DMS53 treated with DMSO at 0.1 percent for 48 hours (cell line): ENCODE data around the gene NLRC3.

Experiments used
- DNase-seq: peaks from one replicate; lab custom pipeline; 2025; ENCODE audit not compliant: unreplicated experiment; lab: John Stamatoyannopoulos, UW

The NLRC3 gene

DNA sequence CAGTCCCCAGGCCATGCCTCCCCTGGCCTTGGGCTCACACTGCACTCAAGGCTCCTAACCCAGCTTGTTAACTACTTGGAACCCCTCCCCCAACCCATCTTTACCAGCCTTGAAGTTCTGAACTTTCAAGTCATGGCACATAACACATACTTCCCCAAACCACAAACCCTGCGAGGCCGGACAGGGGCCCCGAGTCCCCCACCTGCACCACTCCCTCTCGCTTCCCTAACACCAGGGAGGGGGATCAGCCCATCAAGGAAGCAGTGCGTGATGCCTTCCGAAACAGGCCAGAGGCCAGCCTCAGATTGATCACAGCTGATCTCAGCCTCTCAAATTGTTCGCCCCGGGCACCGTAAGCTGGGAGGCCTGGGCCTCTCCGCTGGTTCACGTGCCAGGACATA, 3.0 kb upstream of the NLRC3 start:
- no peak for DNase-seq

DNA sequence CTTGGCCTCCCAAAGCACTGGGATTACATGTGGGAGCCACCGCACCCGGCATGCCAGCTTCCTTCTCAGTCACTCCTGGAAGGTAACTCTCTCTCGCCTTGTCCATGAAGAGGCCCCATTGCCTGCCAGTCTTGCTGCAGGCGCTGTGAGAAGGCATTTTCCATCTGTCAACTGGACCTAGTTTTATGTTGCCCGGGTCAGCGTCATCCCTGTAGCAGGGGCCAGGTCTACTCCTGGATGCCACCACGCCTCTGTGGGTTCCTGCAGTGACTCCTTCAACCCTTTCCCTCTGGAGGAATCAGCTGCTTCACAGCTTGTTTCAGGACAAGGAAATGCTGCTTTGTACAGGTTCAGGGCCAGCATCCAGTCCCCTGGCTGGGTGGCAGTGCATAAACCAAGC, 2.6 kb upstream of the NLRC3 start:
- DNase-seq = no peak

DNA sequence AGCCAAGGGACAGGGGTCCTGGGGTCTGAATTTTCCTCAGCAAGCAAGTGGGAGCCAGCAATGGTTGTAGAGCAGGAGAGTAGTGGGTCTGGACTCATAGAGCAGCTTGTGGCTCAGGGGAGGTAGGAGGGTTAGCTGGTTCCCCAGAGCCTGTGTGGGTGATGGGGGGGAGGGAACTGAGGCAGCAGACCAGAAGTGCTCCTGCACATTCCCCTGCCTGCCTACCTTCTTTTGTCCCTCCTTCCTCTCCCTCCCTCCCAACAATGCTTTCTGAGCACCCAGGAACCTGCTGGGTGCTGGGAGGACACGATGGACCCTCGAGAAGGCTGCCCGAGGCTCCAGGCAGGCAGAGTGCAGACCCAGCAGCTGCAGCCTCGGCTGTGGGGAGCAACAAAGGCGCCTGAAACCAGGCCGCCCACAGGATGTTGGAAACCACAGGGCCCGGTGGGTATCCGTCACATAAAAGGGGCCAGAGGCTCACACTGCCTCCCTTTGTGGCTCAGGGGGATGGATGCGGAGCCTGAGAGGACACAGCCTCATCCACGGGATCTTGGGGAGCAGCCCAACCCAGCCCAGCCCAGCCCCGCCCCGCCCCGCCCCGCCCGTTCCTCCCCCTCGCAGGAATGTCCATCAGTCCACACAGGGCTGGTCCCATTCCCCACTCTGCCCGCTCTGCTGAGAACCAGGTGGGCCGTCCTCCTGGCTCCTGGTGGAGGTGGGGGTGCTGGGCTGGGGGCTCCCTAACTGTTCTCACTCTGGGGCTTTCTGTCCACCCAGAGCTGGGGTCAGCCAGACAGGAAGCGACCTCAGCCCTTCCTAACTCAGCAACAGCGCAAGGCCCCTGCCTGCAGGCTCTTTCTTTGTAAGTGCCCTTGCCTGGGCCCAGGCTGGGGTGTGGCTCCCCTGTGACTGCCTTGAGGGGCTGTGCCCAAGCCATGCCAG, 1.7 kb upstream of the NLRC3 start:
- no peak for DNase-seq

DNA sequence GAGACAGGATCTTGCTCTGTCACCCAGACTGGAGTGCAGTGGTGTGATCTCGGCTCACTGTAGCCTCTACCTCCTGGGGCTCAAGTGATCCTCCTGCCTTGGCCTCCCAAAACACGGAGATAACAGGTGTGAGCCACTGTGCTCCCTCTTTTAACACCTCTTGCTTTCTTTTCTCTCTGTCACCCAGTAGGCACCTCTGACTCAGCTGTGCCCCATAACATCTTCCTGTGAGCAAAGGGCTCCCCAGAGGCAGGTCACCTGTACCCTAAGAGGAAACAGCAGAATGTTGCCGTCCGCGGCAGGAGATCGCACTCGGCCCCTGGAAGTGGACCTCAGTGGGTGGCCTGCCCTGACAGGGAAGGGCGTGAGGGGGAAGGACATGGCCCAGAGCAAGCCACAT, 918 bp upstream of the NLRC3 start:
- DNase-seq = no peak

DNA sequence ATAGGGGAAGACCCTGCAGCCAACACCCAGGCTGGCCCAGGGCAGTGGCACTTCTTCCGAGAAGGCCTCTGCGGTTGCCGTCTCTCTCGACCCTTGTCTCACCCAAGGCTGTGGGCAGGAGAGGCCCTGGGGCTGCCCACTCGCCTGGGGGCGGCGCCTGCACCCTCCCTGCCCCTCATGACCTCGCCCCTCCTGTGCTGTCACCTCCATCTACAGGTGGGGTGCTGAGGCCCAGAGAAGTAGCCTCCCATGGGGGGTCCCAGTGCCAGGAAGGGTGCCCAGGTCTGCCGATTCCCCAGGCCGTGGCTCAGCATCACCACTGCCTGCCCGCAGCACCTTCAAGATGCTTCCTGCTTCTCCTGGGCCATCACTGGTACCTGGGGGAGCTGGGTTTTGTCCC, 992 bp downstream of the NLRC3 start:
- no peak for DNase-seq

DNA sequence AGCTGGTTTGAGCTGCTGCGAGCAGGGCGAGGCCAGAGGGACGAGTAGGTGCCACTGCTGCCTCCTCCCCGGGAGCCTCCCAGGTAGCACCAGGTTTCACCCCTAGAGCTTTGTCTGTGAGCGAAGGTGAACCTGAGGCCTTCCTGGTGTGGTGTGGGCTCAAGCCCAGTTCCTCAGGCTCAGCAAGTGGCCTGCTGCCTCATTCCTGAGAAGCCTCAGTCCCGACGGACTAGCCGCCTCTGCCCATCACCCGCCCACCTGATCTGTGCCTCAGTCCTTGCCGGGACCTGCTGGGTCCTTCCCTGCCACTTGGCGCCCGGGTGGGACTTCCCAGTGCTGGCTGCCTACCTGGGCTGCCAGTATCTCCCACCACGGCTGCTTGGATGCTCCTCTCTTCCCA, 1.7 kb downstream of the NLRC3 start:
- no peak for DNase-seq

DNA sequence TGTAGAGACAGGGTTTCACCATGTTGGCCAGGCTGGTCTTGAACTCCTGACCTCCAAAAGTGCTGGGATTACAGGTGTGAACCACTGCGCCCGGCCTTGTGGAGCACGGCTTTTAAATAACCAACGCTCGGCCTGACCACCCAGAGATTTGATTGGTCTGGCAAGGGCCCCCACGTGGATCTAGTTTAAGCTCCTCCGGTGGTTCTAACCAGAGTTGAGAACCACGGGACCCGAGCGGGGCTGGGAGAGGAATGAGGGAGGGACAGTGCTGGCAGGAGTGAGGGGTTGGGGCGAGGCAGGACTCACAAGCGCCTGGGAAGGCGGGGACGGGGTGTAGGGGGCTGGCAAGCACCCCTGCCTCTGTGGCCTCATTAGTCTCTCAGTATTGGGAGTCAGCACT, 3.0 kb downstream of the NLRC3 start:
- DNase-seq = no peak

DNA sequence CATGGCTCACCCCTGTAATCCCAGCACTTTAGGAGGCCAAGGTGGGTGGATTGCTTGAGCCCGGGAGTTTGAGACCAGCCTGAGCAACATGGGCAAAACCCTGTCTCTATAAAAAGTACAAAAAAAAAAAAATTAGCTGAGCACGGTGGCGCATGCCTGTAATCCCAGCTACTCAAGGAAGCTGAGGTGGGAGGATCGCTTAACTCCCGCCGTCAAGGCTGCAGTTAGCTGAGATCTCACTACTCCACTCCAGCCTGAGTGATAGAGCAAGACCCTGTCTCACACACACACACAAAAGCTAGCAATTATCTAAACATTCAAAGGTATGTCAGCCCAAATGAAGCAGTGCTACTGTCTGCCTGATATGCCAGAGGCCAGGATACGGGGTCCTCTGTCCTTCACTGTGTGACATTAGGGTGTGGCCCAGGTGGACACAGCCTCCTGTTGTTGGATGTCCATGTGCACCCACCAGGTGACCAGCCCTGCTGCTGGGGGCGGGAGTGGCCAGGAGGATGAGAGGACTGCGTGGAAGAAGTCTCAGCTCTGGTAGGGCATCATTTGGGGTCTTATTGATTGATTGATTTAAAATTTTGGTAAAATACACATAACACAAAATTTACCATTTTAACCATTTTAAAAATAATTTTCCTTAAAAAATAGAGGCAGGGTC, 3.9 kb downstream of the NLRC3 start:
- DNase-seq = no peak

DNA sequence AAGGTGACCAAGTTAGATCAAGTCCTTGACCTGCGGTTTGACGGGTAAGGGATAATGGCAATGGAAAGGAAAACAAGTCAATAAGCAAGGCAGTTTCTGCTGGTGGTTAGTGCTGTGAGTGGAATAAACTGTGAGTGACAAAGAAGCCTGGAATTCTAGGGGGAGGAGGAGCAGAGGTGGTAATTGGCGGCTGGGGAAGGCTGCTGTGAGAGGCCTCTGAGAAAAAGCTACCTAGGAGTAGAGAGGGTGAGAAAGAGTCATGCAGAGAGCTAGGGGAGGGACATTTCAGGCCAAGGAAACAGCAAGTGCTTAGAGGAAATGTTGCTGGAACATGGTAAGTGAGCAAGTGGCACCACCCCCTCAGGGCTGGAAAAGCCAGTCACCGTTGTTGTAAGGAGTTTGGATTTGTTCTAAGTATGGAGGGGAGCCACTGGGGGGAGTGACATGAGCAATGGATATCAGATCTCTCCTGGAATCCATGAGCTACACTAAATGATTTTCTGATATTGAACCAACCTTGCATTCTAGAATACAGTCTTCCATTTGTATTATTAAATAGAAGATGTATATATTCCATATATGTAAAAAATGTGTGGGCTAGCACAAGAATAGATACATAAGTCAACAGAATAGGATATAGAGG, 6.7 kb downstream of the NLRC3 start:
- DNase-seq = no peak

DNA sequence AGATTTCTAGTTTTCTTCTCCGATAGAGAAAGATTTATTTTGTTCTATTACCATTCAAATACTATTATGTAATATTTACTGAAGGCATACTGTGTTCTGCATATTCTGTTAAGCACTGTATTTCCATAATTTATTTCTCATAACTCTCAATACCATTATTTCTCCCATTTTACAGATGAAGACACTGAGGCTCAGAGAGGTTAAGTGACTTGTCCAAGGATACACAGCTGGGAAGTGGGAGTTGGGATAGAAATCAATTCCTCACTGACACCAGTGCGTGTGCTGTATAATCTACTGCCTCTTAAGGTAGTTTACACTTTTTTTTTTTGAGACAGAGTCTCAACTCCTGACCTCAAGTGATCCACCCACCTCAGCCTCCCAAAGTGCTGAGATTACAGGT, 7.4 kb downstream of the NLRC3 start:
- no peak for DNase-seq

DNA sequence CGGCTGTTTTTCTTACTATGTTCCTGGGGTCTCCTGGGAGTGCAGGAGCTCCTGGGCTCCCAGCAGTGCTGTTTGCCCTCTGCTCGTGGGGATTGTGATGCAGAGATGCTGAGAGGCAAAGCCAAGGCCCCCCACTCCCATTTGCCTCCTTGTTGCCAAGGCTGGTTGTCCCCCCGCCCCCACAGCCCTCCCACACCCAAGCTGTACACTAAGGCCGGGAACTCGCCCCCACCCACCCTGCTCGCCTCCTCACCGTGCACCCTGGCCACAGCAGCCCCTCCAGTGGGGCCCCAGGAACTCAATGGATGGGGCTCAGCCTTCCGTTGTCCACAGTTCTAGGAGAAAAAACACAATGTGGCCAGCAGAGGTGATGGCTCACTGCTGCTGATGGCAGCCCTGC, 10.2 kb downstream of the NLRC3 start:
- no peak for DNase-seq

DNA sequence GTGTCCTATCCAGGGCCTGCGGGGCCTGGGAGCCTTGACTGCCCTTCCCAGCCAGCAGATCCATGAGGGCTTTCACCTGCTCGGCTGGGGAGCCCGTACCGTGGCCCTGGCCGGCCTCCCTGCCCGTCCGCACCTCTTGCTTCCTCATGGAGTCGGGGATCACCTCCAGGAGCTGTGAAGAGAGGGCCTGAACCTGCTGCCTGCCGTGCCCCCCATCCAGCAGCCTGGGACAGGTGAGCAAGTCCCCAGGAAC, 12.4 kb downstream of the NLRC3 start:
- DNase-seq = no peak

DNA sequence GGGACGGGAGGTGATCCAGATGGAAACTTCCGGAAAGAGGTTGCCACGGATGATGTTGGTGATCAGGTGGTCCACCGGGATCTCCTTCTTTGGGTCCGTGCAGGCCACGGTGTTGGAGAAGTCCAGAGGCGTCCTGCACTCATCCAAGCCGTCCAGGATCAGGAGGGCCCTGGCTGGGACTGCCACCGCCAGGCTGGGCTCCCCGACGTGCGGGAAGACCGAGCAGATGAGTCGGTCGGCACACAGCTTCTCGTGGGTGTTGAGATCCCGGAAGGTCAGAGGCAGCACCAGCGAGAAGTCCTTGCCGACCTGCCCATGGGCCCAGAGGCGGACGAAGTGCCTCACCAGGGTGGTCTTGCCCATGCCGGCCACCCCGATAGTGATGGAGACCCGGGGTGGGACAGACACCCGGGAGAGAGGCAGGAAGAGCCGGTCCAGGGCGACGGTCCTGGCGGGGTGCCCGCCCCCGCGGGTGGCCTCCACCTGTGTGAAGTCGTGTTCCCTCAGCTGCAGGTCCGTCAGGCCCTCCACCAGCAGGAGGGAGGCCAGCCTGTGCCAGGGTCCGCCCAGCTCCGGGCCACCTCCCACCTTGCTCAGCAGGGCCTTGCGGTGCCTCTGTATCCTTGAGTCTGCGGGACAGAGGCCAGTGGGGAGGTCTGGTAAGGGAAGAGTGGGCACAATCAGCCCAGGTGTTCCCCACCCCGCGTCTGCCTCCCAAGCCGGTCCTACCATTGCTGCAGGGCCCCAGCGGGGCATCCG, 12.9 kb downstream of the NLRC3 start:
- DNase-seq = no peak

DNA sequence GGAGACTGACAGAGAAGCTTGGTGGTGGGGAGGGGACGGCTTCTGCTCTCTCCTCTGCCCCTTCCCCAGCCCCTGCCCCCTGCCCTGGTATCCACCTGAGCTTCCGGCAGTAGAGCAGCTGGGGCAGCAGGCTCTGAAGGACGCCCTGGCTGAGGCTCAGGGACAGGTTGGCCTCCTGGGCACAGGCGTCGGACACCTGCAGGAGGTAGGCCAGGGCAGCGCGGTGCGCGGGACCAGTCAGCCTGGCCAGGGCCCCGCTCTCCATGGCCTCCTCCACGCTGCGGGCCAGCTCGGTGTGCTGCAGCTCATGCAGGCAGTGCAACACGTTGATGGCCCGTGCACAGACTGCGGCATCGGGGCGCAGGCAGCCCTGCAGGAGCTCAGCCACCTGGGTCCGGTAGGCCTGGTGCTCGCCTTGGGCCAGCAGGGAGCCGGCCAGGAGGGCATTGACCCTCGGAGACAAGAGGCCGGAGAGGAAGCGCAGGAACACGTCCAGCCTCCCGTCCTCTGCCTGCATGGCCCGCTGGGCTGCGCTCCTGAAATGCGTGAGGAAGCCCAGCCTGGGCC, 14.2 kb downstream of the NLRC3 start:
- DNase-seq = no peak

DNA sequence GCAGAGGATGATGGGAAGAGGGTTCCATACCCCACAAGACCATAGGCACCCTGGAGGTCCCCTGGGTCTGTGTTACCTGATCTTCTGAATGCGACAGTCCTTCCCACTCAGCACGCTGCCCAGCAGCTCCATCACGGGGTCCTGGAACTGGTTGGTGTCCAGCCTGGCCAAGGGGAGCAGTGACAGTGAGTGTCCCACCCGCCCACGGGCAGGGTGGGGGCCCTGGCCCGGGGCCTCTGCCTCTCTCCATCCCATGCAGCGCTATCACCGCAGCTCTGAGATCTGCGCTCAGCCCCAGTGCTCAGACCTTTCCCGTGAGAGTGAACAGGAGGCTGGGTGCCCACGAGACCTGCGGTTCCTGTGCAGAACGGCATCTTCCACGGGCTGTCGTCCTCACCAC, 15.6 kb downstream of the NLRC3 start:
- DNase-seq = no peak

DNA sequence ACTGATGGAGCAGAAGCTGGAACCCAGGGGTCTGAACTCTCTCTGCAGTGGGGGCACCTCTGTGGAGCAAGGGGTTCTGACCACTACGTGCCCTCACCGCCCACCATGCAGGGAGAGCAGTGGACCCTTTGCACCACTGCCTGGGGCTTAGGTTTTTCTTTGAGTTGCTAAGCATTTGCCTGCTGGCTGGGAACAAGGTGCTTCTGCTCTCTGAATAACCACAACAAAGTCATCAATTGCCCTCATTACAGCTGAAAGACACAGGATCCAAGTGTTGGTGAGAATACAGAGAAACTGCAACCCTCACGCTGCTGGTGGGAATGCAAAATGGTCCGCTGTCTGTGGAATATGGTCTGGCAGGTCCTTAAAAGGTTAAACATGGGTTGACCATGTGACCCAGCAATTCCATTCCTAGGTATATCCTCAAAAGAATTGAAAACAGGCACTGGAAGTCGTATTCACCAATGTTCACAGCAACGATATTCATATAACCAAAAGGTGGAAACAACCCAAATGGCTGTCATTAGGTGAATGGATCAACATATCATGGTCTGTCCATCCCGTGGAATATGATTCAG, 22.8 kb downstream of the NLRC3 start:
- no peak for DNase-seq

DNA sequence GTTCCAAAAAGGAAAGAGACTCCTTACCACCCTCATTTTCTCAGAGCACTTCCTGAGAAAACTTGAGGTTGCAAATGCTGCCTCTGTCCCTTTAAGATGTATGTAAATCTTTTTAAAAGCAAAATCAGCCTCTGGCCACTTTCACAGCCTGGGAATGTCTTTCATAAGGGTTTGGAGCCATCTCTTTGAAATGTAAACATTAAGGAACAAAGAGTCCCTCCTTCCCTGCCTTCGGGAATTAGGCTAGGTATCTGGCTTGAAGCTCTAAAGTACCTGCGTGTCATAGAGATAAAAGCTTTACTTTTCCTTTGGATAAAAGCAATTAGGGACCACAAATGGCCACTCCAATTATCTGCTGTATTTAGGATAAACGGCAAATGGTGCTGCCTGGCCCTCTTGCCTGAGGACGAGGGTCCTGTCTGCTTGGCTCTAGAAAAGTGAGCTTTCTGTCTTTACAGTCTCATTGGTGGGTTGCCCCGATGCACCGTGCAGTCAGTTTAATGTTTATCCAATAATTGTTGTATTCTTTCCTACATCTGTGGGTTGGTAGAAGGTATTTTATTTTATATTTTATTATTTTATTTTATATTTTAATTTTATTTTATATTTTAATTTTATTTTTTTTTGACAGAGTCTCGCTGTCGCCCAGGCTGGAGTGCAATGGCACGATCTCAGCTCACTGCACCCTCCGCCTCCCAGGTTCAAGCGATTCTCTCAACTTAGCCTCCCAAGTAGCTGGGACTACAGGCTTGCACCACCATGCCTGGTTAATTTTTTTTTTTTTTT, 23.9 kb downstream of the NLRC3 start:
- no peak for DNase-seq

DNA sequence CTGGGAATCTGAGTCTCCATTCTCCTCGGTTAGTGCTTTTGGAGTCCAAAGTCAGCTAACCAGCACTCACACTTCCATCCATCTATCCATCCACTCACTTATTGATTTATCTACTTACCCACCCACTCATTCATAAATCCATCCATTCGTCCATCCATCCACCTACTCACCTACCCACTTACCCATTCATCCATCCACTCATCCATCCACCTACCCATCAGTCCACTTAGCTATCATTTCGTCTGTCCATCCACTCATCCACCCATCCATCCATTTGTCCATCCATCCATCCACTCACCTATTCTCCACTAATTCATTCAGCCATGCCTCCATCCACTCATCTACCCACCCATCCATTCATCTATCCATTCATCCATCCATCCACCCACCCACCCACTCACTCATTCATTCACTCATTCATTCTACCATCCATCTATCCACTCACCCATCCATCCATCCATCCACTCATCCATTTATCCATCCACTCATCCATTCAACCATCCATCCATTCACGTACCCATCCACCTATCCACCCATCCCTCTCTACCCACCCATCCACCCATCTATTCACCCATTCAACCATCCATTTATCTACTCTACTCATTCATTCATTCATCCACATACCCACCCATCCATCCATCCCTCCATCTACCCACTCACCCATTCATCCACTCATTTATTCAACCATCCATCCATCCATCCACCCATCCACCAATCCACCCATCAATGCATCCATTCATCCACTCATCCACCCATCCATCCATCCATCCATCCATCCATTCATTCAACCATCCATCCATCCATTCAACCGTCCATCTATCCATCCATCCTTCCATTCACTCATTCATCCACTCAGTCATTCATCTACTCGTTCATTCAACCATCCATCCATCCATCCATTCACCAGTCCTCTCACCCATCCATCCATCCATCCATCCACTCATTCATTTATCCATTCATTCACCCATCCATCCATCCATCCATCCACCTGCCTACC, 26.1 kb downstream of the NLRC3 start:
- no peak for DNase-seq

DNA sequence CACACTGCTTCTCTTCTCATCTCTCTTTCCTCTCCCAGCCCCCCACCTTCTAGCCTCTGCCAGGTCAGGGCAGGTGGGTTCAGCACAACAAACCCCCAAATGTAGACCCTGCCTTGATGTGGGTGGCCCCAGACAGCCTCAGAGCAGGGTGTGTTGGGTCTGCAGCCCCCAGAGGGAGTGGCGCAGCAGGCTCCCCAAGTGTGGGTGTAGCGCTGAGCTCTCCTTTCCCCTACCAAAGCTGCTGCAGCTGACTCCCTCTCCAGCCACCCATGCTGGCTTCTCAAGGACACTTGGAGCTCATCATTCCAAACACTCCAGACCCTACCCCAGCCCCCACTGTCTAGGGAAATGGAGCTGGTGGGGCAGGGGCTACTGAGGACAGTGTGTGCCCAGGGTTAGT, 27.3 kb downstream of the NLRC3 start:
- no peak for DNase-seq
